ENCODE data around the gene CCNDBP1. TPM values are rescaled to one million over a fixed set of nuclear protein-coding genes. Genes with fewer than 3 reads are reported as not detected.

The CCNDBP1 gene
- total and polyA plus RNA-seq, 2 experiments from 2014 or later = 23.9 to 33.5 TPM

DNA sequence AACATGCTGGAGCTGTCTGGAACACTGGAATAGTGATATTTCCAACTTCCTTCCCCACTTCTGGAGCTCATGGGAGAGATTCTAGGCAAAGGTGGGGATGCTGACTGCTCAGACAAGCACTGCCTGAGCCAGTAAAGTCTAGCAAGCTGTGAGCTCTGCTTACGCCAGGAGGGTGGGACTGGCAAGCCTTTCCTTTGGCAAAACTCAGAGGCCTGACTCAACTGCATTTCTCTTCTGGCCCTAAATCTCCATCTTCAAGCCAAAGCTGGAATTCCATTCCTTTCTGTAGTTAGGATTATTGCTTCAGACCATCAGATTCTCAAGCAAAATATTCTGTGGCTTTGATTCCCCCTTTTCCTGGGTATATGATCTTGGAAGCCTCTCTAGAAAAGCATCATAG lies 55.9 kb downstream of the CCNDBP1 start:
- DNase-seq (ENCODE audit: low spot score) = no peak
- no peak overlapping the region for H2AFZ ChIP-seq
- no peak overlapping the region for H3K4me2 ChIP-seq
- TF ChIP-seq NANOG (IDR thresholded peaks at IDR 0.05; ENCODE audit: borderline replicate concordance) (no peak), STAT1 (IDR thresholded peaks at IDR 0.05; ENCODE audit: unreplicated experiment) (no peak), JUNB (IDR thresholded peaks at IDR 0.05; ENCODE audit: unreplicated experiment) (no peak), ZNF114 (CRISPR knock-in tag; IDR thresholded peaks at IDR 0.05) (no peak), REST (IDR thresholded peaks at IDR 0.05; ENCODE audit: unreplicated experiment) (no peak), EZH2phosphoT487 (IDR thresholded peaks at IDR 0.05; ENCODE audit: unreplicated experiment) (no peak), ZNF331 (CRISPR knock-in tag; IDR thresholded peaks at IDR 0.05; ENCODE audit: low read depth) (no peak)
- TF ChIP-seq, protein P1, sequence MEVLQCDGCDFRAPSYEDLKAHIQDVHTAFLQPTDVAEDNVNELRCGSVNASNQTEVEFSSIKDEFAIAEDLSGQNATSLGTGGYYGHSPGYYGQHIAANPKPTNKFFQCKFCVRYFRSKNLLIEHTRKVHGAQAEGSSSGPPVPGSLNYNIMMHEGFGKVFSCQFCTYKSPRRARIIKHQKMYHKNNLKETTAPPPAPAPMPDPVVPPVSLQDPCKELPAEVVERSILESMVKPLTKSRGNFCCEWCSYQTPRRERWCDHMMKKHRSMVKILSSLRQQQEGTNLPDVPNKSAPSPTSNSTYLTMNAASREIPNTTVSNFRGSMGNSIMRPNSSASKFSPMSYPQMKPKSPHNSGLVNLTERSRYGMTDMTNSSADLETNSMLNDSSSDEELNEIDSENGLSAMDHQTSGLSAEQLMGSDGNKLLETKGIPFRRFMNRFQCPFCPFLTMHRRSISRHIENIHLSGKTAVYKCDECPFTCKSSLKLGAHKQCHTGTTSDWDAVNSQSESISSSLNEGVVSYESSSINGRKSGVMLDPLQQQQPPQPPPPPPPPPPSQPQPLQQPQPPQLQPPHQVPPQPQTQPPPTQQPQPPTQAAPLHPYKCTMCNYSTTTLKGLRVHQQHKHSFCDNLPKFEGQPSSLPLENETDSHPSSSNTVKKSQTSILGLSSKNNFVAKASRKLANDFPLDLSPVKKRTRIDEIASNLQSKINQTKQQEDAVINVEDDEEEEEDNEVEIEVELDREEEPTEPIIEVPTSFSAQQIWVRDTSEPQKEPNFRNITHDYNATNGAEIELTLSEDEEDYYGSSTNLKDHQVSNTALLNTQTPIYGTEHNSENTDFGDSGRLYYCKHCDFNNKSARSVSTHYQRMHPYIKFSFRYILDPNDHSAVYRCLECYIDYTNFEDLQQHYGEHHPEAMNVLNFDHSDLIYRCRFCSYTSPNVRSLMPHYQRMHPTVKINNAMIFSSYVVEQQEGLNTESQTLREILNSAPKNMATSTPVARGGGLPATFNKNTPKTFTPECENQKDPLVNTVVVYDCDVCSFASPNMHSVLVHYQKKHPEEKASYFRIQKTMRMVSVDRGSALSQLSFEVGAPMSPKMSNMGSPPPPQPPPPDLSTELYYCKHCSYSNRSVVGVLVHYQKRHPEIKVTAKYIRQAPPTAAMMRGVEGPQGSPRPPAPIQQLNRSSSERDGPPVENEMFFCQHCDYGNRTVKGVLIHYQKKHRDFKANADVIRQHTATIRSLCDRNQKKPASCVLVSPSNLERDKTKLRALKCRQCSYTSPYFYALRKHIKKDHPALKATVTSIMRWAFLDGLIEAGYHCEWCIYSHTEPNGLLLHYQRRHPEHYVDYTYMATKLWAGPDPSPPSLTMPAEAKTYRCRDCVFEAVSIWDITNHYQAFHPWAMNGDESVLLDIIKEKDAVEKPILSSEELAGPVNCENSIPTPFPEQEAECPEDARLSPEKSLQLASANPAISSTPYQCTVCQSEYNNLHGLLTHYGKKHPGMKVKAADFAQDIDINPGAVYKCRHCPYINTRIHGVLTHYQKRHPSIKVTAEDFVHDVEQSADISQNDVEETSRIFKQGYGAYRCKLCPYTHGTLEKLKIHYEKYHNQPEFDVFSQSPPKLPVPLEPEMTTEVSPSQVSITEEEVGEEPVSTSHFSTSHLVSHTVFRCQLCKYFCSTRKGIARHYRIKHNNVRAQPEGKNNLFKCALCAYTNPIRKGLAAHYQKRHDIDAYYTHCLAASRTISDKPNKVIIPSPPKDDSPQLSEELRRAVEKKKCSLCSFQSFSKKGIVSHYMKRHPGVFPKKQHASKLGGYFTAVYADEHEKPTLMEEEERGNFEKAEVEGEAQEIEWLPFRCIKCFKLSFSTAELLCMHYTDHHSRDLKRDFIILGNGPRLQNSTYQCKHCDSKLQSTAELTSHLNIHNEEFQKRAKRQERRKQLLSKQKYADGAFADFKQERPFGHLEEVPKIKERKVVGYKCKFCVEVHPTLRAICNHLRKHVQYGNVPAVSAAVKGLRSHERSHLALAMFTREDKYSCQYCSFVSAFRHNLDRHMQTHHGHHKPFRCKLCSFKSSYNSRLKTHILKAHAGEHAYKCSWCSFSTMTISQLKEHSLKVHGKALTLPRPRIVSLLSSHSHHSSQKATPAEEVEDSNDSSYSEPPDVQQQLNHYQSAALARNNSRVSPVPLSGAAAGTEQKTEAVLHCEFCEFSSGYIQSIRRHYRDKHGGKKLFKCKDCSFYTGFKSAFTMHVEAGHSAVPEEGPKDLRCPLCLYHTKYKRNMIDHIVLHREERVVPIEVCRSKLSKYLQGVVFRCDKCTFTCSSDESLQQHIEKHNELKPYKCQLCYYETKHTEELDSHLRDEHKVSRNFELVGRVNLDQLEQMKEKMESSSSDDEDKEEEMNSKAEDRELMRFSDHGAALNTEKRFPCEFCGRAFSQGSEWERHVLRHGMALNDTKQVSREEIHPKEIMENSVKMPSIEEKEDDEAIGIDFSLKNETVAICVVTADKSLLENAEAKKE (CRISPR knock-in tag; IDR thresholded peaks at IDR 0.05) = no peak
- no peaks in the 10 kb centered on the region for H3K4me1 ChIP-seq (ENCODE audit: insufficient read depth)
- H3K4me3 Mint-ChIP-seq = no peak overlapping the region
- no peaks in the 10 kb centered on the region for H3K36me3 ChIP-seq (ENCODE audit: insufficient read depth)
- no peak overlapping the region for H3K27ac Mint-ChIP-seq
- no peaks in the 10 kb centered on the region for H3K4me1 Mint-ChIP-seq
- peaks cover 5% of the 10 kb centered on the region for H3K27me3 Mint-ChIP-seq (ENCODE audit: insufficient read depth, low read depth, poor library complexity)
- no peak overlapping the region for H3K27ac ChIP-seq (ENCODE audit: low read depth)
- no peak overlapping the region for H3K4me3 ChIP-seq
- no peak for ATAC-seq
- H4K20me1 ChIP-seq (replicated peaks; ENCODE audit: insufficient read depth) = no peaks in the 10 kb centered on the region
- H3K36me3 Mint-ChIP-seq (ENCODE audit: low read depth) = no peaks in the 10 kb centered on the region
- H3K9me3 Mint-ChIP-seq = no peaks in the 10 kb centered on the region
- H3F3A ChIP-seq (replicated peaks; ENCODE audit: low read depth) = no peaks in the 10 kb centered on the region
- H3K27me3 ChIP-seq (ENCODE audit: insufficient read depth) = no peaks in the 10 kb centered on the region
- H3K9me2 ChIP-seq (ENCODE audit: insufficient read depth) = 0 out of 2 replicates have a peak, but pooled peaks cover 2% of the 10 kb centered on the region
- no peaks in the 10 kb centered on the region for H3K79me2 ChIP-seq (replicated peaks; ENCODE audit: insufficient read depth)
